Ishikawa (cell line): ENCODE results near the gene YPEL5.

Experiments used
- CREB1 ChIP-seq: IDR thresholded peaks from 2 replicates; pipeline ENCODE4 v1.6.1; 2012; ENCODE audit warnings: low read depth
- RAD21 ChIP-seq: IDR thresholded peaks from 2 replicates; pipeline ENCODE4 v1.6.1; 2012; ENCODE audit warnings: low read depth
- TAF1 ChIP-seq: IDR thresholded peaks from 2 replicates; pipeline ENCODE4 v1.6.1; 2012; ENCODE audit warnings: low read depth, mild to moderate bottlenecking

- TF ChIP-seq RAD21 (no peak), CREB1 (no peak), TAF1 (no peak)
Observed at GRCh38 chr2:30136764-30137444, 9.9 kb upstream of the YPEL5 start.
